T follicular helper cell (primary cell): Measurements from ENCODE around the gene RNU1-2.
A peak's percentile ranks its signal among the peaks of the same experiment; 100 is the strongest.
"Not testable (repeated sequence)": the region's sequence is repeated elsewhere in the genome, so short reads cannot be mapped to it uniquely, and the experiment has no call there.

Experiments
- DNase-seq: peaks from one replicate; pipeline ENCODE4 v3.0.0-alpha.2; 2020; ENCODE audit warnings: low read depth
- total RNA-seq, 2 experiments: gene quantifications; one replicate each; lab custom pipeline; 2026; lab: John Stamatoyannopoulos, UW

RNU1-2 gene
- 3.1 to 5.0 reads per million in 2 experiments for total RNA-seq

DNA sequence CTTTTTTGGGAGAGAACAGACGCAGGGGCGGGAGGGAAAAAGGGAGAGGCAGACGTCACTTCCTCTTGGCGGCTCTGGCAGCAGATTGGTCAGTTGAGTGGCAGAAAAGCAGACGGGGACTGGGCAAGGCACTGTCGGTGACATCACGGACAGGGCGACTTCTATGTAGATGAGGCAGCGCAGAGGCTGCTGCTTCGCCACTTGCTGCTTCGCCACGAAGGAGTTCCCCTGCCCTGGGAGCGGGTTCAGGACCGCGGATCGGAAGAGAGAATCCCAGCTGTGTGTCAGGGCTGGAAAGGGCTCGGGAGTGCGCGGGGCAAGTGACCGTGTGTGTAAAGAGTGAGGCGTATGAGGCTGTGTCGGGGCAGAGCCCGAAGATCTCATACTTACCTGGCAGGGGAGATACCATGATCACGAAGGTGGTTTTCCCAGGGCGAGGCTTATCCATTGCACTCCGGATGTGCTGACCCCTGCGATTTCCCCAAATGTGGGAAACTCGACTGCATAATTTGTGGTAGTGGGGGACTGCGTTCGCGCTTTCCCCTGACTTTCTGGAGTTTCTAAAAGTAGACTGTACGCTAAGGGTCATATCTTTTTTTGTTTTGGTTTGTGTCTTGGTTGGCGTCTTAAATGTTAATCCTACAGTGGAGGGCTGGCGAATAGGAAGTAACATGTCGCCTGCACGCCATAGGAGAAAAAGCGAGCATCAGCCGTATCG lies at the start of gene RNU1-2:
RNU1-2 (plus strand) TSS at position 383 of the 718 bp plus-strand sequence.
- peak; percentile 57 for DNase-seq

DNA sequence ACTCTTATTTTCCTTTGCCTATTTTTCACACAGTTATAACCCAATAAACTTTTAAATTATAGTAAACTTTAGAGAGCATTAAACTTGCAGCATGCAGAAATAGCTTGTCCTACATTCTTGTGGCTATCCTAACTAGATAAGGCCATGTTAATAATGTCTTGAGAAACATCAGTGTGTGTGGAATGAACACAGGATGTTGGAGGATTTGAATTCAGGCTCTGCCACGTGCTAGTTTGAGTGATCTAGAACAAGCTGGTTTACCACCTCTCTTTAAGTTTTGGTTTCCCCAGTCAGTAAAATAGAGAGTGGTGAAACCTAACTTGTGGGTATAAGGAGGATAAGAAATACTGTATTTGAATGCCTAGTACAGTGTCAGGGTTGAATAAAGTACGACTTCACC lies 39.6 kb upstream of the RNU1-2 start:
- DNase-seq = not testable (repeated sequence)

- not testable (repeated sequence) for DNase-seq
Measured at GRCh38 chr1:16859167-16860041, 36.4 kb upstream of the RNU1-2 start.

DNA sequence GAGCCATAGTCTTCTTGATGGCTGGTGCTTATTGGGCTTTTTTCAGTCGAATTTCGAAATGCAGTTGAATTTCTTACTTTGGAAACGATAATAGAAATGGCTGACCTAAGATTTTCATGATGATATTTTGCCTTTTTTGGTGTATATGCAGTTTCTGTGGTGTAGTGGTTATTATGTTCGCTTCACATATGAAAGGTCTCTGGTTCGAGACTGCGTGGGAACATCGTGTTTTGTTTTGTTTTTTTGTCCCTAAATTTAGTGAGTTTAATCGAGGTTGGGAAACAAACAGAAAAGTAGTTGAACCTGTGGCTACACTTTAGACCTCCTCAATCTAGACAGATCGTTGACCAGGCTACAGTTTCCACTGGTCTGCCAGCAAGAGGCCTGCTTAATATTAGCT lies 35.7 kb upstream of the RNU1-2 start:
- not testable (repeated sequence) for DNase-seq

DNA sequence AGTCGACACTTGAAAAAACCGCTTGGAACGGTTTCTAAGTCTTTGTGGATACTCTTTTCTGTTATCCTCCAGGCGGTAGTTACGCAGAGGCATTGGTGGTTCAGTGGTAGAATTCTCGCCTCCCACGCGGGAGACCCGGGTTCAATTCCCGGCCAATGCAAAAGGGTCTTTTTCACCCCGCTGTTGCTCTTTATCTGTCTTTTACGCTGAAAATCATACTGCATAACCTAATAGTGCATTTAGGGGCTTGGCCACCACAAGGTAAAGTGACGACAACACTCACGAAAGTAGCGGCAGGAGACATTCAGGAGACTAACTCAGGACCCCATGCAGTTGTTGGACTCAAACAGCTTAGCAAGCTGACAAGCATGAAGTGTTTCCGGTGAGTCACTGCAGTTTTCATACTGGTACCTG lies 33.9 kb upstream of the RNU1-2 start:
- DNase-seq = not testable (repeated sequence)

DNA sequence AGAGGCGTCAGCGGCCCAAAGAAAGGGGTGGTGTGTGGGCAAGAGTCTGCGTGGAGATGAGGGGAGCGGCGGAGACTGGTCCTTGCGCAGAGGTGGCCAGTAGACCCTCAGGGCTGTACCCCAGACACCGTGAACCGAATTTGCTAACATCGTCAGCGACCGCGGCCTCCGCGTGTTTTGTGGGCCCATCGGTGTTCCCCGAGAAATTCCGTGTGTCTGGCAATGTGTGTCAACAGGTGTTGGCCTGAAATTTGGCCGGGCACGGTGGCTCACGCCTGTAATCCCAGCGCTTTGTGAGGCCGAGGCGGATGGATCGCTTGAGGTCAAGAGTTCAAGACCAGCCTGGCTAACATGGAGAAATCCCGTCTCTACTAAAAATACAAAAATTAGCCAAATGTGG lies 33.4 kb upstream of the RNU1-2 start:
- DNase-seq = not testable (repeated sequence)

DNA sequence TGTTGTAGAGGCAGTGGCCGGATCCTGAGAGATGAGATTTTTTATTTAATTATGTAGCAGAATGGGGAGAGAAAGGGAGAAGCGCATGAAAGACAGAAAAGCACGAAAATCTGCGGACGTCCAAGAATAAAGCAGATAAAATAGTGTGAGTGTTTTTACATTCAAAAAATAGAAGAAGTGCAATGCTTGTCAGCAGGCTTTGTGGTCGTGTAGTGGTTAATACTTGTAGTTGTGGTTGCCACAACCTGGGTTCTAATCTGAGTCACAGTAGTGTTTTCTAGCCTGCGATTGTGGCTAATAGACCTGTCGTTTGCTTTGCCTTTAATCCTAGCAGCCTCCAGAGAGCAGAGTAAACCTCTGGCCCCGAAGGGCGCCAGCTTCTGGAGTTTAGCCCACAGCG lies 32.8 kb upstream of the RNU1-2 start:
- not testable (repeated sequence) for DNase-seq

GRCh38 chr1:16866926-16867707 lies 28.7 kb upstream of the RNU1-2 start:
- not testable (repeated sequence) for DNase-seq

- not testable (repeated sequence) for DNase-seq
Measured at GRCh38 chr1:16868787-16869186, 27.0 kb upstream of the RNU1-2 start.

- DNase-seq = not testable (repeated sequence)
Measured at GRCh38 chr1:16869996-16870395, 25.8 kb upstream of the RNU1-2 start.

- DNase-seq = not testable (repeated sequence)
Measured at GRCh38 chr1:16871171-16871570, 24.6 kb upstream of the RNU1-2 start.

GRCh38 chr1:16872152-16873075 lies 23.4 kb upstream of the RNU1-2 start:
- not testable (repeated sequence) for DNase-seq

DNA sequence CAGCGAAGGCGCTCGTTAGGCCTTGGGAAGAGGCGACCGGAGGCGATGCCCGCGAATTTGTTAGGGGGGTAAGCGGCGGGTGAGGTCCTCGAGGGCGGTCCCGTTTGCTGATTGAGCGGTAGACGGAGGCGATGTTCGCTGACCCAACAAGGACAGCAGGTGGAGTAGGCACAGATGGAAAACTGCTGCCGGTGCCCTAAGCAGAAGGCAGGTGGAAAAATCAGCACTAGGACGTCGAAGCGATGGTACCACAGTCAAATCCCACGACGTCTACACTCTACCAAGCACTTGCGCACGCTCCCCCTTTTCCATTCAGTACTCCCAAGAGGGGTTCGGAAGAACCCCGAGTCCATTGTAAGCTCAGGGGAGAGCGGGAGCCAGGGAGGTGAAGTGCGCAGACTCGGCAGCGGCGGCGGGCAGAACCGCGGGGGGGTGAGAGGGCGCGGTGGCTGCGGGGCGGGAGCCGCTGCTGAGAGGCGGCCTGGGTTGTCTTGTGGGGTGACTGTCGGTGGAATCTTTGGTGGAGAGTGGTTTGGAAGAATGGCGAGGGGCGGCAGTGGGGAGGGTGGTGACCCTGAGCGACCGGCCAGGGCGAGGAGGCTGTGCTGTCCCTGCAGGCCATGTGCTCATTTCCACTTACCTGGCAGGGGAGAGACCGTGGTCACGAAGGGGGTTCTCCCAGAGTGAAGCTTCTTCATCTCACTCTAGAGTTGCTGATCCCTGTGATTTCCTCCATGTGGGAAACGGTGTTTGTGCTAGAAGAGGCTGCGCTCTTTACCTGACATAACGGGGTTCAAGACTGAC lies 22.5 kb upstream of the RNU1-2 start:
- peak; percentile 46 for DNase-seq

- DNase-seq = not testable (repeated sequence)
Measured at GRCh38 chr1:16874968-16875765, 20.6 kb upstream of the RNU1-2 start.

DNA sequence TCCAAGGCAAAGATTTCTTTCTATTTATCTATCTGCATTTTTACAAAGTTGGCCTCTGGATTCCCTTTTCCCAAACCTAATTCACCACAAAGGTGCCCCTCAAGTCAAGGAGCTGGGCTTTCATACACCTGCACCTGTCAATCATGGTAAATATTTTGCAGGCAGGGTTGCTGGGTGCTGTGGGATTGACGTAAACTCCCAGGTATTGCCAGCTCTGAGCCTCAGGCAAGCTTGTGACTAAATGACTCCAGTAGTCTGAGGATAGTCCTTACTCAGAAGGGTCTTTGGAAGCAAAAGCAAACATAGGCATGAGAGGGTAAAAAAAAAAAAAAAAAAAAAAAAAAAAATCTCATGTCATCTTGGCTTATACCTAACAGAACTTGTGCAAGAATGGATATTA lies 14.0 kb upstream of the RNU1-2 start:
- not testable (repeated sequence) for DNase-seq

DNA sequence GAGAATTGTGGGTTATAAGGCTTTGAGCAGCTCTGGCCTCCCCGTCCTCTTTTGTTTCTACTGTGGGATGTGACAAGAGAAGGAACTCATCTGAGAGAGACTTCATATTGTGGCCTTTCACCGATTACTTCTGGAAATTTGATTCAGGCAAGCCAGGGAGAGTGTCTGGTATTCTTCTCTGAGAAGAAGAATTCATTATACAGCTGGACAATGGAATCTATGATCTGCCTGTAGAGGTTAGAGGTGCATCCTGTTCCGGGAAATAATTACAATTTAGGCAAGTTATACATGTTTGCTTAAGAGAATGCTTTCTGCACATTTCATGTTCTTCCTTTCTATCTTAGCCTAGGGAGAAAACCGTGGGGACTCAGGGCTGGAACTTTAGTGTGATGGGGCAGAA lies 12.8 kb upstream of the RNU1-2 start:
- no peak for DNase-seq

DNA sequence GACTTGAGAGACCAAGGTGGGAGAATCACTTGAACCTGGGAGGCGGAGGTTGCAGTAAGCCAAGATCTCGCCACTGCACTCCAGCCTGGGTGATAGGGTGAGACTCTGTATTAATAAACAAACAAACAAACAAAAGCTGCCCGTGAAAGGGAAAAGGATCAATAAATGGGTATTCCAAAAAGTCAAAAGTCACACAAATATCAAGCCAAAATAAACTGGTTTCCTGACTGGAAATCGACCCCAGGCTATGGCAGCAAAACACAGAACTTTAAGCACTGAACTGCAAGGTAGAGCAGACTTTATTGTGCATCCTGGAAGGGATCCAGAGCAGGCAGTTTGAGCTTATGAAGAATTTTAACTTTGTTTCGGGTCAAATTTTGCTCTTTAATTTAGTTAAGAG lies 11.3 kb upstream of the RNU1-2 start:
- not testable (repeated sequence) for DNase-seq

GRCh38 chr1:16886860-16887605 lies 8.7 kb upstream of the RNU1-2 start:
- no peak for DNase-seq
